Esophagus squamous epithelium (tissue), 4 donors: ENCODE data around the gene FMNL3.

ENCODE experiments used
- POLR2A ChIP-seq, 4 donors: fragments of 450-650 bp; IDR thresholded peaks; one replicate each; pipeline ENCODE4 v1.6.1; 2017; ENCODE audit warnings: antibody characterized with exemption in 4 of 4, mild to moderate bottlenecking in 4 of 4, moderate library complexity in 3 of 4
- TF ChIP-seq, protein P1 (sequence below), 6 experiments: fragments of 450-650 bp in 4 of 6; fragments of 200-600 bp in 2 of 6; sonication (generic) in 2 of 6; IDR thresholded peaks; one replicate each; pipeline ENCODE4 v1.5.1; 2016 to 2019; ENCODE audit warnings: antibody characterized with exemption in 6 of 6, mild to moderate bottlenecking in 4 of 6, moderate library complexity in 4 of 6

- no peak for TF ChIP-seq POLR2A (IDR thresholded peaks at IDR 0.05)
- TF ChIP-seq, protein P1, sequence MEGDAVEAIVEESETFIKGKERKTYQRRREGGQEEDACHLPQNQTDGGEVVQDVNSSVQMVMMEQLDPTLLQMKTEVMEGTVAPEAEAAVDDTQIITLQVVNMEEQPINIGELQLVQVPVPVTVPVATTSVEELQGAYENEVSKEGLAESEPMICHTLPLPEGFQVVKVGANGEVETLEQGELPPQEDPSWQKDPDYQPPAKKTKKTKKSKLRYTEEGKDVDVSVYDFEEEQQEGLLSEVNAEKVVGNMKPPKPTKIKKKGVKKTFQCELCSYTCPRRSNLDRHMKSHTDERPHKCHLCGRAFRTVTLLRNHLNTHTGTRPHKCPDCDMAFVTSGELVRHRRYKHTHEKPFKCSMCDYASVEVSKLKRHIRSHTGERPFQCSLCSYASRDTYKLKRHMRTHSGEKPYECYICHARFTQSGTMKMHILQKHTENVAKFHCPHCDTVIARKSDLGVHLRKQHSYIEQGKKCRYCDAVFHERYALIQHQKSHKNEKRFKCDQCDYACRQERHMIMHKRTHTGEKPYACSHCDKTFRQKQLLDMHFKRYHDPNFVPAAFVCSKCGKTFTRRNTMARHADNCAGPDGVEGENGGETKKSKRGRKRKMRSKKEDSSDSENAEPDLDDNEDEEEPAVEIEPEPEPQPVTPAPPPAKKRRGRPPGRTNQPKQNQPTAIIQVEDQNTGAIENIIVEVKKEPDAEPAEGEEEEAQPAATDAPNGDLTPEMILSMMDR (IDR thresholded peaks at IDR 0.05), result no peak
These were observed 18.0 kb downstream of the FMNL3 start for GRCh38 chr12:49689237-49689636.
